ENCODE results near the gene ATXN1. TPM values are rescaled to one million over a fixed set of nuclear protein-coding genes. Genes with fewer than 3 reads are reported as not detected.
"Not testable (repeated sequence)": the region's sequence is repeated elsewhere in the genome, so short reads cannot be mapped to it uniquely, and the experiment has no call there.

The ATXN1 gene
- total RNA-seq, 1 donor: 48.5 TPM

DNA sequence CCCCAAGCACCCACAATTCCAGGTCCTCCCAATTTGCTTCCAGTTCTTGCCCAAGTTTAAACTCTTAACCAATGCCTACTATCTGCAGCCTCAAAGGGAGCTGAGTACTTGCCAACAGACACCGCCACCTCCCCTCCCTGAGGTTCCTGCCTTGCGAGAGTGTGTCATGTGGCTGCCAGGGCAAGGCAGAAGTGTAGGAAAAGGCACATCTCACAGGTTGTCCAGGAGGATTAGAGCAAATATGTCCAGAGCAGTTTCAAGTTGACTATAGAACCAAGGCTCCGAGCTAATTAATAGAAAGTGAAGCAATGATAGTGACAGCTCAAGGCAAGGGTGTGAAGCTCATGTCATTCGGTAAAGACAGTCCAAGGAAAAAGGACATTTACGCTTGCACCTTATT, 127.8 kb downstream of the ATXN1 start:
- Histone ChIP-seq H2AFZ (ENCODE audit: low read length) (no peak overlapping the region), H4K20me1 (ENCODE audit: insufficient read depth, low read length) (peaks cover 7% of the 10 kb centered on the region), H3K79me2 (ENCODE audit: insufficient read depth, low read length) (peaks cover 11% of the 10 kb centered on the region), H3K9me3 (ENCODE audit: low read depth, low read length) (no peaks in the 10 kb centered on the region), H3K4me2 (ENCODE audit: insufficient read depth, low read length) (no peak overlapping the region), H3K36me3 (ENCODE audit: insufficient read depth, low read length) (no peaks in the 10 kb centered on the region), H3K4me1 (ENCODE audit: insufficient read depth, low read length) (peaks cover 20% of the 10 kb centered on the region), H3K27ac (ENCODE audit: low read depth, low read length) (no peak overlapping the region), H3K4me3 (ENCODE audit: insufficient read depth, low read length) (no peak overlapping the region), H3K27me3 (ENCODE audit: insufficient read depth, low read length) (no peaks in the 10 kb centered on the region)
- TF ChIP-seq, protein P1, sequence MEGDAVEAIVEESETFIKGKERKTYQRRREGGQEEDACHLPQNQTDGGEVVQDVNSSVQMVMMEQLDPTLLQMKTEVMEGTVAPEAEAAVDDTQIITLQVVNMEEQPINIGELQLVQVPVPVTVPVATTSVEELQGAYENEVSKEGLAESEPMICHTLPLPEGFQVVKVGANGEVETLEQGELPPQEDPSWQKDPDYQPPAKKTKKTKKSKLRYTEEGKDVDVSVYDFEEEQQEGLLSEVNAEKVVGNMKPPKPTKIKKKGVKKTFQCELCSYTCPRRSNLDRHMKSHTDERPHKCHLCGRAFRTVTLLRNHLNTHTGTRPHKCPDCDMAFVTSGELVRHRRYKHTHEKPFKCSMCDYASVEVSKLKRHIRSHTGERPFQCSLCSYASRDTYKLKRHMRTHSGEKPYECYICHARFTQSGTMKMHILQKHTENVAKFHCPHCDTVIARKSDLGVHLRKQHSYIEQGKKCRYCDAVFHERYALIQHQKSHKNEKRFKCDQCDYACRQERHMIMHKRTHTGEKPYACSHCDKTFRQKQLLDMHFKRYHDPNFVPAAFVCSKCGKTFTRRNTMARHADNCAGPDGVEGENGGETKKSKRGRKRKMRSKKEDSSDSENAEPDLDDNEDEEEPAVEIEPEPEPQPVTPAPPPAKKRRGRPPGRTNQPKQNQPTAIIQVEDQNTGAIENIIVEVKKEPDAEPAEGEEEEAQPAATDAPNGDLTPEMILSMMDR (IDR thresholded peaks at IDR 0.05; ENCODE audit: extremely low read depth, low read depth, low read length): no peak
- no peak for DNase-seq (ENCODE audit: insufficient read length, low spot score, missing footprints)

DNA sequence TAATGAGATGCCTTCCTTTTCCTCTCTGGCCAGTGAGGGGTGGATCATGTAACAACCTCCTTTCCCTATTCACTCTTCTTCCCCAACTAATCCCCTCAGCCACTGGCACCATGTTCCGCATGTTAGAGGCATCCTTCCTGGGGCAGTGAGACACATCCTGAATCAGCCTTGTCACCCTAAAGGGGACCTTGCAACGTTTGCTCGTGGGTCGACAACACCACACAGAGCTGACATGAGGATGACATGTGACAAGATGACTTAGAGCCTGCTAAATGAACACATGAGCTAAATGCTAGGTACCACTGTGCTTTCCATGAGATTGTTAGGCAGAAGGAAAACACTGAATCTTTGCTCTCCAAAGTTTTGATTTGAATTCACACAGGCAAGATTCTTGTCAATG, 129.2 kb downstream of the ATXN1 start:
- Histone ChIP-seq H3K4me2 (ENCODE audit: insufficient read depth, low read length) (no peak overlapping the region), H4K20me1 (ENCODE audit: insufficient read depth, low read length) (peaks cover 7% of the 10 kb centered on the region), H3K4me1 (ENCODE audit: insufficient read depth, low read length) (peaks cover 13% of the 10 kb centered on the region), H3K4me3 (ENCODE audit: insufficient read depth, low read length) (no peak overlapping the region), H3K27me3 (ENCODE audit: insufficient read depth, low read length) (no peaks in the 10 kb centered on the region), H3K36me3 (ENCODE audit: insufficient read depth, low read length) (no peaks in the 10 kb centered on the region), H3K27ac (ENCODE audit: low read depth, low read length) (no peak overlapping the region), H2AFZ (ENCODE audit: low read length) (no peak overlapping the region), H3K9me3 (ENCODE audit: low read depth, low read length) (no peaks in the 10 kb centered on the region), H3K79me2 (ENCODE audit: insufficient read depth, low read length) (peaks cover 4% of the 10 kb centered on the region)
- TF ChIP-seq, protein P1 (IDR thresholded peaks at IDR 0.05; ENCODE audit: extremely low read depth, low read depth, low read length): no peak
- no peak for DNase-seq (ENCODE audit: insufficient read length, low spot score, missing footprints)

DNA sequence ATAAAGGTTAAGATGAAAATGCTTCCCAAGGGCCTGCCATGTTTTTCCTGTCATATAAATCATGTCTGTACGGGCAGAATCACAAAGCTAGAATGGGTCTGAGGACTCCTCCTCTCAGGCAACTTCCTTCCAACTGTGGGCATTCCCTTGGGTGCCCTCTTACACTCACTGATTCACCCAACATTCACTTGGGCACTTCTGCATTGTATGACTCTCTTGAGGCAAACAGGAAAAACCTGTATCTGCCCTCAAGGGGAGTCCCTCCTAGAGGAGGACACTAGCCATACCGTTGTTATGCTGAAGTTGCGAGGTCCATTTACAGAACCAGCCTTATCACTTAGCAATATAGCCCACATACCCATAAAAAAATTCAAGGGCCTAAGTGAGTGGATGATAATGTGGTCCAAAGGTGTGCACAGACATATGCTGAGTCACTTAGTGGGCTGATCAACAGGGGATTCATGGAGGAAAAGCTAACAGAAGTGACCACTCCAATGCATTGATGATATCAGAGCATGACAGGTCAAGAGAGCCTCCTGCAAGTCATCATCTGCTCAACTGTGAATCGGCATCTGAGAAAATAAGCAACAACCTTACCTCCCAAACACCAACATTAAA, 131.1 kb downstream of the ATXN1 start:
- TF ChIP-seq, protein P1 (IDR thresholded peaks at IDR 0.05; ENCODE audit: extremely low read depth, low read depth, low read length): no peak
- Histone ChIP-seq H2AFZ (ENCODE audit: low read length) (no peak overlapping the region), H3K4me1 (ENCODE audit: insufficient read depth, low read length) (peaks cover 8% of the 10 kb centered on the region), H3K9me3 (ENCODE audit: low read depth, low read length) (no peaks in the 10 kb centered on the region), H3K4me2 (ENCODE audit: insufficient read depth, low read length) (no peak overlapping the region), H3K27ac (ENCODE audit: low read depth, low read length) (no peak overlapping the region), H3K4me3 (ENCODE audit: insufficient read depth, low read length) (no peak overlapping the region), H3K79me2 (ENCODE audit: insufficient read depth, low read length) (peaks cover 3% of the 10 kb centered on the region), H3K36me3 (ENCODE audit: insufficient read depth, low read length) (no peaks in the 10 kb centered on the region), H4K20me1 (ENCODE audit: insufficient read depth, low read length) (peaks cover 2% of the 10 kb centered on the region), H3K27me3 (ENCODE audit: insufficient read depth, low read length) (no peaks in the 10 kb centered on the region)
- no peak for DNase-seq (ENCODE audit: insufficient read length, low spot score, missing footprints)

DNA sequence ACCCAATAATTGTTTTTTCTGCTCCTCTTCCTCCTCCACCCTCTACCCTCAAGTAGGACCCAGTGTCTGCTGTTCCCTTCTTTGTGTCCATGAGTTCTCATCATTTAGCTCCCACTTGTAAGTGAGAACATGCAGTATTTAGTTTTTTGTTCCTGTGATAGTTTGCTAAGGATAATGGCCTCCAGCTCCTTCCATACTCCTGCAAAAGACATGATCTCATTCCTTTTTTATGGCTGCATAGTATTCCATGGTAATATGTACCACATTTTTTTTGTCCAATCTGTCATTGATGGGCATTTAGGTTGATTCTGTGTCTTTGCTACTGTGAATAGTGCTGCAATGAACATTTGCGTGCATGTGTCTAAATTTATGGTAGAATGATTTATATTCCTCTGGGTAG, 132.7 kb downstream of the ATXN1 start:
- not testable (repeated sequence) for H3K4me3 ChIP-seq (ENCODE audit: insufficient read depth, low read length); H3K27ac ChIP-seq (ENCODE audit: low read depth, low read length); H2AFZ ChIP-seq (ENCODE audit: low read length); H3K36me3 ChIP-seq (ENCODE audit: insufficient read depth, low read length); DNase-seq (ENCODE audit: insufficient read length, low spot score, missing footprints); H4K20me1 ChIP-seq (ENCODE audit: insufficient read depth, low read length); H3K9me3 ChIP-seq (ENCODE audit: low read depth, low read length); H3K4me2 ChIP-seq (ENCODE audit: insufficient read depth, low read length); H3K79me2 ChIP-seq (ENCODE audit: insufficient read depth, low read length); H3K27me3 ChIP-seq (ENCODE audit: insufficient read depth, low read length)
- peaks cover 16% of the 10 kb centered on the region for H3K4me1 ChIP-seq (ENCODE audit: insufficient read depth, low read length)
